Endometrial microvascular endothelial cells (primary cell): ENCODE data around the gene APRT. TPM values are rescaled to one million over a fixed set of nuclear protein-coding genes. Genes with fewer than 3 reads are reported as not detected.

Experiments
- in situ Hi-C: cut with HindIII; loops from 2 replicates; pipeline ENCODE4 v1.10.0; 2017; ENCODE audit warnings: low sequenced_read_pairs, low pct_unique_long_range_greater_than_20kb; ENCODE audit errors: inconsistent ontology term
- total RNA-seq: library from RNA; depleted of rRNA; stranded (reverse); fragments of >200 nt; gene quantifications from one replicate; pipeline ENCODE4 v1.2.3, GENCODE V29; 2015; ENCODE audit errors: inconsistent ontology term

The APRT gene, protein sequence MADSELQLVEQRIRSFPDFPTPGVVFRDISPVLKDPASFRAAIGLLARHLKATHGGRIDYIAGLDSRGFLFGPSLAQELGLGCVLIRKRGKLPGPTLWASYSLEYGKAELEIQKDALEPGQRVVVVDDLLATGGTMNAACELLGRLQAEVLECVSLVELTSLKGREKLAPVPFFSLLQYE
- total RNA-seq, result 253 TPM

DNA sequence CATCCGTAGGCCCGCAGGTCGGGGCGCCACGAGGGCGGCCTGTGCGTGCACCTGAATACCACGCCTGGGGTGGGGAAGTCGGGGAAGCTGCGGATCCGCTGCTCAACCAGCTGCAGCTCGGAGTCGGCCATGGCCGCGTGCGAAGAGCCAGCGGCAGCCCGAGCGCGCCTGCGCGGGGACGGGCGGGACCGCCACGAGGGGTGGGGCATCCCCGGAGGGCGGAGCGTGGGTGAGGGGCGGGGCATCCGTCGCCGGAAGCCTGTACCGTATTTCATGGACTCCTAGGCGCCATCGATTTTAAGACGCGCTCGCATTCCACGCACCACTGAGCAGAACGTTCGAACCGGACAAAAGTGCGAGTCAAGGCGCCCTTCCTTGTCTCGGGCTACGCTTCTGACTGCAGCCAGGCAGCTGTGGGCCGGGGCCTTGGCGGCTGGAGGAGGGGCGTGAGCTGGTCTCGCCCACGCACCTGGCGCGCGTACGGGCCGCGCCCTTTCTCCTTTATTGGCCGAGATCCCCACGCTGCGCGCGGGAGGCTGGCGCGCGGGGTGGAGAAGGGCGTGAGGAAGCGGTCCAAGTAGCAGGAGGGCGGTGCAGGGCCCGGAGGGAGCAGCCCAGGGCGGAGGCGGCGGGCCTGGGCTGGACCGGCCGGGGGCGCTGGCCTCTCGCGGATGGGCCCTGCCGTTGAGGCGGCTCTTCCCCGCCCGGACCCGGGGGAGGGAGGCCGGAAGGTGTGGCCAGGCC lies at the start of gene APRT:
Gene APRT, minus strand, starts transcription at position 160 of the 744 bp plus-strand sequence. Its CDS starts 29 bp downstream, at position 131.
- in situ Hi-C loops, result no loop called here

GRCh38 chr16:88861359-88861758 lies 49.6 kb upstream of the APRT start:
- in situ Hi-C loops, result no loop called here

DNA sequence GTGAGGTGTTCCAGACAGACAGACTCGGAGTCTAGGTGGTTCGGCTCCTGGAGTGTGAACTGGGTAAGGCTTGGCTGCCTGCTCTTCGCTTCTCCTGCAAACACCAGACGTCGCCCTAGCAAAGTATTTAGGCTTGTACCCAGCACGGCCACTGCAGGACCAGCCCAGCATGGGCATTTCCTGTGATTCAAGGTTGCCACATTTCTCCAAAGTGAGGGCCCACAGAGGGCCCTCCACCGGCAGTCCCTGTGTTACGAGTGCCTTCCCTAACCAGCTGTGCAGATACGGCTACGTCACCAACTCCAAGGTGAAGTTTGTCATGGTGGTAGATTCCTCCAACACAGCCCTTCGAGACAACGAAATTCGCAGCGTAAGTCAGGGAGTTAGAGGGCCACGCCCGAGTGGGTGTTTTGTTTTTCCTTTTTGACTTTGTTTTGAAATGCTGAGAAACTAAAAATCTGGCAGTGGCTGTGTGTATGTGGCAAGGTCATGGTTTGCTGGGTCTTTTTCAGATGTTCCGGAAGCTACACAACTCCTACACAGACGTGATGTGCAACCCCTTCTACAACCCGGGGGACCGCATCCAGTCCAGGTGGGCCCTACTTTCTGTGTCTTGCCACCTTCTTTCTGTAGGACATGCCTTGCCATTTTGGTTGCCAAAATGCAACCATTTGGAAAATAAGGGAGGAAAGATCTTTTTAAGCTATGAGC lies 47.8 kb upstream of the APRT start:
- in situ Hi-C loops, result no loop called here

DNA sequence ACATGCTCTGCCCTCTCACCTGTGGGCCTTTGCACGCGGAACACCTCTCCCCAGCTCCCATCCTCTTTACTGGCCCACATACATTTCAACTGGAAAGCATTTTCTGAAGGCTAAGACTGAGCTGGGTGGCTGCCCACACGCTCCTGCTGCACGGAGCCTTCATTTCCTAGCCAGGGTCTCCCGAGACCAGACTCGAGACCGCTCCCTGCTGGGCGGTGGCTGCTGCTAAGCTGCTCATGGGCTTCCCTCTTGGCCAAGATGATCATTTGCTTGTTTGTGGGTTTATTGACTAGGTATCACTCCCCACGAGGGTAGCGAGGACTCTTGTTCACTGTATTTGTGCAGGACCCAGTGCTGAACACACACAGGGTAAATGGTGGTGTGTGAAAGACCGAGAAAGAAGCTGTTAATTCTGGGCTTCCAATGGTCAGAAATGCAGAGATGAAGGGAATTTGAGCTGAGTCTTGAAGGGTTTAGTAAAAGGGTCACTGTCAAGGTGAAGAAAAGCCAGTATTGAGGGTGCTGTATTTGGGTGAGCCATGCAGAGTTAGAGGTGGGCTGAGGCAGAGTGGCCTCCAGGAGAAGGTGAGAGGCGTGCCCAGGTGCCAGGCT lies 46.1 kb upstream of the APRT start:
- in situ Hi-C loops, result no loop called here

- in situ Hi-C loops, result no loop called here
Measured at GRCh38 chr16:88856828-88857727, 45.4 kb upstream of the APRT start, which contains the start of the genes GALNS and TRAPPC2L. Gene GALNS, minus strand, starts transcription at chr16:88856947. Its CDS starts 70 bp downstream, at chr16:88856877. Gene TRAPPC2L, plus strand, starts transcription at chr16:88857127. Its CDS starts 24 bp downstream, at chr16:88857151.

DNA sequence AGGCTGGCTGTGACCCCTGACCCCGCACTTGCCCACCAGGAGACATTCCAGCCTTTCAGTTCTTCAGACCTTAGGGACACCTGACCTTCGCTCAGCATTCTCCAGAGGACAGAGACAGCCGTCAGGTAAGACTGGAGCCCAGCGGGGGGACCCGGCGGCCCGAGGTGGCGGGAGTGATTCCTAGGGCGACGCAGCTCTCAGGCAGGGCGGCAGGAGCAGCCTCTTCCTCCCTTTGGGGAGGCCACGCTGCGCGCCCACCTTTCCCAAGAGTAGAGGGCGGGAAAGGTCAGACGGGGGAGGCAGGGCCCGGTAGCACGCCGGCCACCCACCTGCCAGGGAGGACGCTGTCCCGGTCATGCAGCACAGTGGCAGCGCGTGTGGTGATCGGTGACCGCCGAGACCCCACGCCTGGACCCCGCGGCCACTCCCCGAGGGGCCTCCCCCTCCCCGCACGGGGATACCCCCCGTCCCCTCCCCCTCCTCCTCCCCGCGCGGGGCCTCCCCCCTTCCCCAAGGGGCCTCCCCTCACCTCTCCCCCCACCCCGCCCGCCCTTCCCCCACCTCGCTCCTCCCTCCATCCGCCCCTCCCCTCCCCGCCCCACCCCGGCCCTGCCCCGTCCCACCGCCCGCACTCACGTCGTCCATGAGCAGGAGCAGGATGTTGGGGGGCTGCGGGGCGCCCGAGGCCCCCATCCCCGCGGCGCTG lies 44.5 kb upstream of the APRT start:
- in situ Hi-C loops, result no loop called here

- in situ Hi-C loops, result no loop called here
Measured at GRCh38 chr16:88855736-88856121, 44.0 kb upstream of the APRT start.

DNA sequence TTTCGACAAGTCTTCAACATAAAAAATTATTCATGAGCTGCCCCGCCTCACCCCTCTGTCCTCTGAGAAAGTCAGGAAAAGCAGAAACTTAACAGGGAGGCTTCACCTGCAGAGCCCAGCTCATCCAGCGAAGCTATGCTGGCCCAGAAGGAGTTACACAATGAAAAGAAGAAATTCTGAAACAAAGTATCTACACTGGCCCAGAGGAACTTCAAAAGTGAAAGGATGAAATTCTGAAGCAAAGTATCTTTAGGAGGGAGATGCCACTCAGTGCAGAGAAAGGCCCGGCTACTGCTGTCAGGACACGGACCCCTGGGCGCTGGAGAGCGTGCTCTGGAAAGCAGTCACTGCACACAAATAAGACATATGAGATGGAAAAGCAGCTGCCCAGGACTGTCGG lies 43.4 kb upstream of the APRT start:
- in situ Hi-C loops, result no loop called here

DNA sequence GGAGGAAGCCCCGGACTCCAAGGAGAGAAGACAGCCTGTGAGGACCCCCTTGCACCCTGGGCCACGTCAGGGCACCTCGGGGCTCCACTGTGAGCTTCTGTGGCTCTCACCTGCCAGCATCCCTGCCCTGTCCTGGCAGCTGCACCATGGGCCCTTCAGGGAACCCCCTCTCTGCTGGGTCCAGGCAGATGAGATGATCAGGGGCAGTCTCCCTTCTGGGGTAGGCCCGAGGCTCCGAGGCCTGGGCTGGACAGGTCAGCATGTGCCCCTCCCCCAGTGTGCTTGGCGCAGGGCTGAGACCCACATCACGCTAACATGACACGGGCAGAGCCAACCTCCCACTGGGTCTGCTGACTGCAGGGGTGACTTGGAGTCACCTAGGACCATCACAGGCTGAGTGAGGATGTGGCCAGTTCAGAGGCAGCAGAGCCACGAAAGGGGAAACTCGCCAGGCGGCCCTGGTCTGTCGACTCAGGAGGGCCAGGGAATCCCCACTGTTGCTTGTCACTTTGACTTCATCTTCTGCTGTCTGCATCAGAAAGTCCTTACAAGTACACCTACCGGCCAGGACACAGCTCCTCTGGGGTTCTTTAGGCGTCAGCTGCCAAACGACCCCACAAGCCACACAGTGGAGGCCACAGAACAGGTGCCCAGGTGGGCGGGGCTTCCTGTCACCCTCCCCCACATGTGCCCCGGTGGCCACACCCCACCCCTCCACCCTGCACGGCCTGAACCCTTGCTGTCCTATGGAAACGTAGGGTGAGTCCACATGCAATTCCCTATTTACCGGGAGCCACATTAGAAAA lies 42.8 kb upstream of the APRT start:
- in situ Hi-C loops, result no loop called here

- in situ Hi-C loops, result no loop called here
Measured at GRCh38 chr16:88853325-88853941, 41.7 kb upstream of the APRT start.

GRCh38 chr16:88851616-88852015 lies 39.9 kb upstream of the APRT start:
- in situ Hi-C loops, result no loop called here

- in situ Hi-C loops, result no loop called here
Measured at GRCh38 chr16:88850531-88851199, 38.9 kb upstream of the APRT start.

- in situ Hi-C loops, result no loop called here
Measured at GRCh38 chr16:88848557-88848956, 36.8 kb upstream of the APRT start.

GRCh38 chr16:88847654-88848053 lies 35.9 kb upstream of the APRT start:
- in situ Hi-C loops, result no loop called here

DNA sequence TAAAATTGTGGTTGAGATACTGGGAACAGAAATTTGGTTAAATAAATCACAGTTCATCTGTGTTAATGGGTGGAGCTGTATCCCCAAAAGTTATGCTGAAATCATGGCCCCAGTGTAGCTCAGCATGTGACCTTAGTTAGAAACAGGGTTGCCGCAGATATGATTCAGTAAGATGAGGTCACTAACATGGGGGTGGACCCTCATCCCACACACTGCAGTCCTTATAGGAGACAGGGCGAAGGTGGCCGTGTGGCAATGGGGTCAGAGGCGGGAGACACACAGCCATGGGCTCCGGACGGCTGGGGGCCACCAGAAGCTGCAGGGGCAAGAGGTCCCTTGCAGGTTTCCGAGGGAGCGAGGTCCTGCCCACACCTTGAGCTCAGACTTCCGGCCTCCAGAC lies 34.4 kb upstream of the APRT start:
- in situ Hi-C loops, result no loop called here

DNA sequence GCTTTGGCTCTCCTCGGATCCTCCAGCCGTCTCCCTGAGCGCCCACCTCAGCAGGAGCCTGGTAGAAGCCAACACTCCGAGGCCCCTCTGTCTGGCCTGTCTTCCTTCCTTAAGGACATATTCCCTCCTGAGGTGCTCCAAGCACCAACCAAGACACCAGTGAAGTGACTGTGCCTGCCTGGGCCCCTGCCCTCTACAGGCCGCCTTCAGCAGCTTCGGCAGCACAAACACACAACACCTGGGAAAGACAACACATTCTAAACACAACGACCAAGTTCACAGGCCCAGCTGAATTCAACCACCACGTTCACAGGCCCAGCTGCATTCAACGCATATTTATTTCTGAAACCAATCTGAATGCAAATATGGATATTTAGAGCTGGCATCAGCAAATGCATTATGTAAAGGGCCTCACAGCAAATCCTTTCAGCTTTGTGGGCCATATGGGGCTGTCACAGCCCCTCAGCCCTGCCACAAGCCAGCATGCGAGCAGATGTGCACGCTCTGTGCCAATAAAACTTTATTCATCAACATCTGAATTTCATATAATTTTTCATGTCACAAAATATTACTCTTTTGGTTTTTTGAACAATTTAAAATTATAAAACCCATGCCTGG lies 32.8 kb upstream of the APRT start:
- in situ Hi-C loops, result no loop called here
